Activated CD4-positive, alpha-beta memory T cell treated with anti-CD3 and anti-CD28 coated beads, Interleukin-2, amount 10 ng/mL, durations not matched to agents 7 days and 5 days (primary cell): ENCODE data around the gene PFN2. TPM values are rescaled to one million over a fixed set of nuclear protein-coding genes. Genes with fewer than 3 reads are reported as not detected.
"Not testable (repeated sequence)": the region's sequence is repeated elsewhere in the genome, so short reads cannot be mapped to it uniquely, and the experiment has no call there.

Experiments used
- CTCF ChIA-PET: fragments of 350-600 bp; sonication (Branson Sonifier 250); formaldehyde crosslinking; loops from one replicate; lab custom pipeline; 2021; ENCODE audit warnings: antibody characterized with exemption, inconsistent platforms; lab: Charles Lee
- POLR2A ChIA-PET: fragments of 350-600 bp; sonication (Branson Sonifier 250); formaldehyde crosslinking; loops from one replicate; lab custom pipeline; 2021; ENCODE audit warnings: antibody characterized with exemption; lab: Charles Lee
- DNase-seq: peaks from one replicate; pipeline ENCODE4 v3.0.0-alpha.2; 2020
- H3K27ac Mint-ChIP-seq: one replicate; pipeline ENCODE4 v1.8.0; 2021; ENCODE audit warnings: mild to moderate bottlenecking, mixed read lengths
- H3K27me3 Mint-ChIP-seq: one replicate; pipeline ENCODE4 v1.8.0; 2021; ENCODE audit warnings: mixed read lengths
- H3K36me3 Mint-ChIP-seq: one replicate; pipeline ENCODE4 v1.8.0; 2021; ENCODE audit warnings: low read depth, mixed read lengths
- H3K4me1 Mint-ChIP-seq: one replicate; pipeline ENCODE4 v1.8.0; 2021; ENCODE audit warnings: mixed read lengths
- H3K4me3 Mint-ChIP-seq: one replicate; pipeline ENCODE4 v1.8.0; 2021; ENCODE audit warnings: mild to moderate bottlenecking, mixed read lengths
- H3K9me3 Mint-ChIP-seq: one replicate; pipeline ENCODE4 v1.8.0; 2021; ENCODE audit warnings: mixed read lengths
- total RNA-seq, 2 experiments: library from RNA; stranded (reverse); gene quantifications; one replicate each; pipeline ENCODE4 v1.2.3, GENCODE V29; 2021

Gene PFN2
- total RNA-seq, 2 experiments from 2014 or later = 0.58 to 0.88 TPM

DNA sequence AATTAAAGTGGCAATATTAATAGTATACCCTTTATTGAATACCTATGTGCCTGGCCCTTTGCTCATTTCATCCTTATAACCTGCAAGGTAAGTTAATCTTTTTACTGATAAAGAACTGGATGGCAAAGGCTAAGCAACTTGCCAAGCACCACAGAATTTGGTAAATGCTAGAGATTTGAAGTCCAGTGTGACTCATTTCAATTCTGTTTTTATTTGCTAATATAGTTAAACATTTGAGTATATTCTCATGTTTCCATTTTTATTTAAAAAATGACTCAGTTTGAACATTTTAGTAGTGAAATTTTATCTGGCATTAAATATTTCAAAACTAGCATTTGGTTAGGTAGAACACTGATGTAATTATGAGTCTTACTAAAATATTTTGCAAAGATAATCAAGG is 11.3 kb downstream of the PFN2 start:
- Mint-ChIP-seq H3K4me1 (peaks cover 9% of the 10 kb centered on the region), H3K4me3 (no peak overlapping the region), H3K27ac (no peak overlapping the region), H3K36me3 (peaks cover 4% of the 10 kb centered on the region), H3K27me3 (no peaks in the 10 kb centered on the region), H3K9me3 (no peaks in the 10 kb centered on the region)
- ChIA-PET CTCF (no interaction called here), POLR2A (no interaction called here)
- no peak for DNase-seq

DNA sequence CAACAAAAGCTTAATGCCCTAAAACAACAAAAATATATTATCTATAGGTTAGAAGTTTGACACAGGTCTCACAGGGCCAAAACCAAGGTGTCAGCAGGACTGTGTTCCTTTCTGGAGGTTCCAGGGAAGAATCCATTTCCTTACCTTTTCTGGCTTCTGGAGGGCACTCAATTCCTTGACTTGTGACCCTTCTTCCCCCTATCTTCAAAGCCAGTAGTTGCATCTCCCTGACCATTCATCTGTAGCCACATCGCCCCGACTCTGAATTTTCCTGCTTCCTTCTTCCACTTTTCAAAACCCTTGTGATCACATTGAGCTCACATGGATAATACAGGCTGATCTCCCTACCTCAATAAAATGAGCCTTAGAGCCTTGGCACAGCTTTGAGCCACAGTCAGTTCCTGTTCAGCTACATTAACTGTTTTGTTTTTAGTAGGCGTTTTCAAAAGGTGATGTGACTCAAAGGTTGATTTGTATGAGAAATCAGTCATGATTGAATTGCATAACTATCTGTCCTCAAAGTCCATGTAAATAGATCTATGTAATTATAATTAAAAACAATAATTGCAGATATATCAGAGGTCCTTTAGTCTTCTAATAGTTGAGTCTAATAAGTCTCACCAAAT is 12.4 kb downstream of the PFN2 start:
- CTCF ChIA-PET = interaction anchor here (1.7 kb wide), 2 partner anchors 21 to 78 kb away, joined by 5 to 9 read pairs; no protein-coding TSS in a partner anchor
- Mint-ChIP-seq H3K27me3 (no peaks in the 10 kb centered on the region), H3K36me3 (peaks cover 4% of the 10 kb centered on the region), H3K9me3 (no peaks in the 10 kb centered on the region), H3K4me1 (peaks cover 12% of the 10 kb centered on the region), H3K4me3 (no peak overlapping the region), H3K27ac (no peak overlapping the region)
- DNase-seq = no peak
- POLR2A ChIA-PET = no interaction called here

DNA sequence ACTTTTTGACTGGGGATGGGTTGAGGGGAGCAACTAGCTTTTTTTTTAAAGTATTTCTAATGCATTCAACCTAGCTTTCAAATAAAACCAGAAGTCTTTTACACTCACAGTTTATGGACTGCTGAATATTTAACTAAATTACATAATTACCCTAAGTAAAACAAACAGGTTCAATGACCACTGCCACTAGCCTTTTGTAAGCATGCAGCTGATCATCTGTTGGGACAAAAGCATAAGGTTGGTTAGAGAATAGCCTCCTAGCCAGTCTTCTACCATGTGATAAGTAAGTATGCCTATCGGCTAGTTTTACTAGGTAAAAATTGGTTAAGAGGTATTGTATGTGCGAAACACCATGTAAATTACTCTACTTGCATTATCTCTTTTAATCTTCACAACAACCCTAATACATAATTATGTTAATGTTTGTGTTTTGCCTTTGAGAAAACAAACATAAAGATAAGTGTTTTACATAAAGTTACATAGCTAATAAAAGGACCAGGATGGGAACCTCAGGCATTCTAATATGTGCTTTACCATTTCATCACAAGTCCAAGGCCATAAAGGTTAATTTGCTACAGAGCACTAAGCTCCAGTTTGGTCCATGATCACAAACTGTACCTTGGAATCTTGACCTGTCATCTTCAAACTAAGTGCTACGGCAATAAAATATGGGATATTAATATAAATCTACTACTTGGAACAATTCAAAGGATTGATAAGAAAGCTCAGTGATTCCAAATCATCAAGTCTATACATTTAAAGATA is 13.2 kb downstream of the PFN2 start:
- no peaks in the 10 kb centered on the region for H3K9me3 Mint-ChIP-seq
- peaks cover 12% of the 10 kb centered on the region for H3K4me1 Mint-ChIP-seq
- peaks cover 4% of the 10 kb centered on the region for H3K36me3 Mint-ChIP-seq
- no peak overlapping the region for H3K27ac Mint-ChIP-seq
- no peak for DNase-seq
- ChIA-PET CTCF (interaction anchor here (1.7 kb wide), 2 partner anchors 20 to 78 kb away, joined by 5 to 9 read pairs; no protein-coding TSS in a partner anchor), POLR2A (interaction anchor here (0.6 kb wide), 1 partner anchor 50 kb away, joined by 6 read pairs; no protein-coding TSS in a partner anchor)
- H3K27me3 Mint-ChIP-seq = no peaks in the 10 kb centered on the region
- no peak overlapping the region for H3K4me3 Mint-ChIP-seq

DNA sequence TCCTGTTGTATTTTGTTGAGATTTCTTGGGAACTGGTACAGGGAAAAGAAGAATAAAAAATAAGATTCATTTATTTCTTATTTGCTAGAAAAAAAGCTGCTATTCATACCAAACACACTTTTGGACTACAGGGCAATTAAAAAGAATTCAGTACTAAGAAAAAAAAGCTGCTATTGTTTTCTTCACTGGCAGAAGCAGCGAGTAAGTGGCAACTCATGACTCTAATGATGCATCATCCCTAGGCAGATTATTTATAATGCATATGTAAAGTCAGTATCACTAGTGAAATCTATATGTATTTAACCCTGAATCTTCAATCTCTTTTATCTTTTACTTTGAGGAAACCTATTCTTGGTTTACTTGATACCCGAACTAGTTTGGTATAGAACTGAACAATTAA is 15.2 kb downstream of the PFN2 start:
- POLR2A ChIA-PET = no interaction called here

DNA sequence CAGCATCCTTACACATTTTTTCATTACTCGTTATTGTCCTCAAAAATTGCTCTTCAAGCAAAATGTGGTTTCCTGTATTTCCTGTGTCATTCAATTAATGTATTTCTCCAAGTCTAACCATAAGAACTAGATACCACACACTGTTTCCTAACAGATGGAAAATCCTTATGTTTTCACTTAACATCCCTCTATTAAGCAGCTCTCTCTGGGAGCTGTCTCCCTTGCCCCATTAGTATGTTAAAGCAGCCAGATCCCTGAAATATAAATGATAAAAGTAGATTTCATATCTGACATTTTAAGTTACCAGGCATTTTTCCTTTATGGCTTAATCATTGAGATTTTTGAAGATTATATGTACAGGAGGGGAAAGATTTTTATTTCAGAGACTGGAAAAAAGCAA is 15.9 kb downstream of the PFN2 start:
- Mint-ChIP-seq H3K27me3 (no peaks in the 10 kb centered on the region), H3K9me3 (no peaks in the 10 kb centered on the region), H3K4me1 (peaks cover 12% of the 10 kb centered on the region), H3K4me3 (no peak overlapping the region), H3K27ac (no peak overlapping the region), H3K36me3 (no peaks in the 10 kb centered on the region)
- DNase-seq = no peak
- ChIA-PET CTCF (interaction anchor here (1.1 kb wide), 1 partner anchor 17 kb away, joined by 3 read pairs; no protein-coding TSS in a partner anchor), POLR2A (no interaction called here)

More for the DNA sequence above, 15.2 kb downstream of the PFN2 start:
- Mint-ChIP-seq H3K4me3 (no peak overlapping the region), H3K4me1 (peaks cover 12% of the 10 kb centered on the region), H3K36me3 (peaks cover under 1% of the 10 kb centered on the region), H3K9me3 (no peaks in the 10 kb centered on the region), H3K27ac (no peak overlapping the region), H3K27me3 (no peaks in the 10 kb centered on the region)
- DNase-seq = no peak
- CTCF ChIA-PET = interaction anchor here (0.6 to 1.1 kb wide), 2 partner anchors 9 to 18 kb away, joined by 3 read pairs; no protein-coding TSS in a partner anchor

DNA sequence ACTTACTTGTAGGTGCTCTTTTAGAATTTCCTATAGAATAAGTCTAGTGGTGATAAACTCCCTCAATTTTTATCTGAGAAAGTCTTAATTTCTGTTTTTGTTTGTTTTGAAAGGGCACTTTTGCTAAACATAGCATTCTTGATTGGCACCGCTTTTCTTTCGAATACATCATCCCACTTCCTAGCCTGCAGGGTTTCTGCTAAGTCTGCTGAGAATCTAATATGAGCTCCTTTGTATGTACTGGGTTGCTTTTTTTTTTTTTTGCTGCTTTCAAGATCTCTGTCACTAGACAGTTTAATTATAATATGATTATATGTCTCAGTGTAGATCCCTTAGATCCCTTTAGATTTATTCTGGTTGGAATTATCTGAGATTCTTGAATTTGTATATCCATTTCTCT is 21.5 kb downstream of the PFN2 start:
- no peak overlapping the region for H3K4me3 Mint-ChIP-seq
- no peak overlapping the region for H3K27ac Mint-ChIP-seq
- CTCF ChIA-PET = interaction anchor here (1.4 kb wide), 1 partner anchor 13 kb away, joined by 4 read pairs; no protein-coding TSS in a partner anchor
- peaks cover 15% of the 10 kb centered on the region for H3K36me3 Mint-ChIP-seq
- no peaks in the 10 kb centered on the region for H3K9me3 Mint-ChIP-seq
- DNase-seq = no peak
- H3K27me3 Mint-ChIP-seq = no peaks in the 10 kb centered on the region
- POLR2A ChIA-PET = no interaction called here
- peaks cover 1% of the 10 kb centered on the region for H3K4me1 Mint-ChIP-seq

DNA sequence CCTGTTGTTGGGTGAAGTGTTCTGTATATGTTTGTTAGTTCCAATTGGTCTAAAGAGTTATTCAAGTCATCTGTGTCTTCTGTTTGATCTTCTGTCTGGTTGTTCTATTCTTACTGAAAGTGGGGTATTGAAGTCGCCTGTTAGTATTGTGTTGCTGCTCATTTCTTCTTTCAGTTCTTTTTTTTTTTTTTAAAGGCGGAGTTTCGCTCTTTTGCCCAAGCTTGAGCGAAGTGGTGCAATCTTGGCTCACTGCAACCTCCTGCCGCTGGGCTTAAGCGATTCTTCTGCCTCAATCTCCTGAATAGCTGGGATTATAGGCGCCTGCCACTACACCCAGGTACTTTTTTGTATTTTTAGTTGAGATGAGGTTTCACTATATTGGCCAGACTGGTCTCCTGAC is 23.5 kb downstream of the PFN2 start:
- H3K4me3 Mint-ChIP-seq = no peak overlapping the region
- H3K27ac Mint-ChIP-seq = no peak overlapping the region
- H3K27me3 Mint-ChIP-seq = no peaks in the 10 kb centered on the region
- no peak for DNase-seq
- POLR2A ChIA-PET = no interaction called here
- peaks cover 25% of the 10 kb centered on the region for H3K36me3 Mint-ChIP-seq
- peaks cover 7% of the 10 kb centered on the region for H3K9me3 Mint-ChIP-seq
- no peaks in the 10 kb centered on the region for H3K4me1 Mint-ChIP-seq
- CTCF ChIA-PET = no interaction called here

DNA sequence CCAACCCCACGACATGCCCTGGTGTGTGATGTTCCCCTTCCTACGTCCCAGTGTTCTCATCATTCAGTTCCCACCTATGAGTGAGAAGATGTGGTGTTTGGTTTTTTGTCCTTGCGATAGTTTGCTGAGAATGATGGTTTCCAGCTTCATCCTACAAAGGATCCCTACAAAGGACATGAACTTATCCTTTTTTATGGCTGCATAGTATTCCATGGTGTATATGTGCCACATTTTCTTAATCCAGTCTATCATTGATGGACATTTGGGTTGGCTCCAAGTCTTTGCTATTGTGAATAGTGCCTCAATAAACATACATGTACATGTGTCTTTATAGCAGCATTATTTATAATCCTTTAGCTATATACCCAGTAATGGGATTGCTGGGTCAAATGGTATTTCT is 26.7 kb downstream of the PFN2 start:
- H3K9me3 Mint-ChIP-seq, POLR2A ChIA-PET, H3K27me3 Mint-ChIP-seq, H3K4me1 Mint-ChIP-seq, H3K4me3 Mint-ChIP-seq, H3K27ac Mint-ChIP-seq, CTCF ChIA-PET, DNase-seq: not testable (repeated sequence)
- H3K36me3 Mint-ChIP-seq = peaks cover 30% of the 10 kb centered on the region

DNA sequence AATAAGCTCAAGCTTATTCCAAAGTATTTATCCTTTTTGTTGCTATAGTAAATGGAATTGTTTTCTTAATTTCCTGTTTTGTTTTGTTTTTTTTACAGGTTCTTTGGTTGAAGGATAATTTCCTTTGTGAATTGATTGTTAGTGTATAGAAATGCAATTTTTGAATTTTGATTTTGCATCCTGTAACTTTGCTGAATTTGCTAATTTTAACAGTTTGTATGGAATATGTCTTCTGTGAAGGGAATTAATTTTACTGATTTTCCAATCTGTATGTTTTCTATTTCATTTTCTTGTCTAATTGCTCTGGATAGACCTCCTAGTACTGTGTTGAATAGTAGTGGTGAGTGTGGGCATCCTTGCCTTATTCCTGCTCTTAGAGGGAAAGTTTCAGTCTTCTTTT is 28.3 kb downstream of the PFN2 start:
- Mint-ChIP-seq H3K9me3 (peaks cover 7% of the 10 kb centered on the region), H3K27ac (no peak overlapping the region), H3K36me3 (peaks cover 28% of the 10 kb centered on the region), H3K4me1 (peaks cover 5% of the 10 kb centered on the region), H3K4me3 (no peak overlapping the region), H3K27me3 (no peaks in the 10 kb centered on the region)
- no peak for DNase-seq
- ChIA-PET CTCF (no interaction called here), POLR2A (no interaction called here)

DNA sequence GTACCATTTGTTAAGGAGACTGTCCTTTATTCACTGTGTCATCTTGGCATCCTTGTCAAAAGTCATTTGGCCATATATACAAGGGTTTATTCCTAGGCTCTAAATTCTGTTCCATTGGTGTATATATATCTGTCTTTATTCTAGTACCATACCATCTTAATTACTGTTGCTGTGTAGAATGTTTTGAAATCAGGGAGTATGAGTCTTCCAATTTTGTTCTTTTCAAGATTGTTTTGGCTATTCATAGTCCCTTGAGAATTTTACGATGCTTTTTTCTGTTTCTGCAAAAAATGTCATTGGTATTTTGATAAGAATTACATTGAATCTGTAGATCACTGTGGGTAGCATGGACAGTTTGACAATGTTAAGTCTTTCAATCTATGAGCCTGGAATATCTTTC is 28.7 kb downstream of the PFN2 start:
- no peak for DNase-seq
- H3K36me3 Mint-ChIP-seq = peaks cover 28% of the 10 kb centered on the region
- H3K27ac Mint-ChIP-seq = no peak overlapping the region
- H3K9me3 Mint-ChIP-seq = peaks cover 7% of the 10 kb centered on the region
- no peaks in the 10 kb centered on the region for H3K27me3 Mint-ChIP-seq
- peaks cover 5% of the 10 kb centered on the region for H3K4me1 Mint-ChIP-seq
- H3K4me3 Mint-ChIP-seq = no peak overlapping the region
- ChIA-PET POLR2A (no interaction called here), CTCF (no interaction called here)

DNA sequence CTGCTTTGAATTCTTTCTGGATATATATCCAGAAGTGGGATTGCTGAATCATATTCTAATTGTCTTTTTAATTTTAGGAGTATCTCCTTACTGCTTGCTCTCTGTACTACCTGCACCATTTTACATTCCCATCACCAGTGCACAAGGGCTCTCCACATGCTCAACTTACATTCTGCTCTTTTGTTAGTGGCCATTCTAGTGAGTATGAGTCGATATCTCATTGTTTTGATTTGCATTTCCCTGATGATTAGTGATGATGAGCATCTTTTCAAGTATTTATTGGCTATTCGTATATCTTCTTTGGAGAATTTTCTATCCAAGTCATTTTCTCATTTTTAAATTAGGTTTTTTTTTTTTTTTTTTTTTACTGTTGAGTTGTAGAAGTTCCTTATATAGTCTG is 29.5 kb downstream of the PFN2 start:
- Mint-ChIP-seq H3K9me3 (peaks cover 7% of the 10 kb centered on the region), H3K27me3 (no peaks in the 10 kb centered on the region), H3K27ac (no peak overlapping the region), H3K4me1 (peaks cover 9% of the 10 kb centered on the region), H3K36me3 (peaks cover 28% of the 10 kb centered on the region), H3K4me3 (no peak overlapping the region)
- POLR2A ChIA-PET = no interaction called here
- DNase-seq = no peak
- CTCF ChIA-PET = no interaction called here

DNA sequence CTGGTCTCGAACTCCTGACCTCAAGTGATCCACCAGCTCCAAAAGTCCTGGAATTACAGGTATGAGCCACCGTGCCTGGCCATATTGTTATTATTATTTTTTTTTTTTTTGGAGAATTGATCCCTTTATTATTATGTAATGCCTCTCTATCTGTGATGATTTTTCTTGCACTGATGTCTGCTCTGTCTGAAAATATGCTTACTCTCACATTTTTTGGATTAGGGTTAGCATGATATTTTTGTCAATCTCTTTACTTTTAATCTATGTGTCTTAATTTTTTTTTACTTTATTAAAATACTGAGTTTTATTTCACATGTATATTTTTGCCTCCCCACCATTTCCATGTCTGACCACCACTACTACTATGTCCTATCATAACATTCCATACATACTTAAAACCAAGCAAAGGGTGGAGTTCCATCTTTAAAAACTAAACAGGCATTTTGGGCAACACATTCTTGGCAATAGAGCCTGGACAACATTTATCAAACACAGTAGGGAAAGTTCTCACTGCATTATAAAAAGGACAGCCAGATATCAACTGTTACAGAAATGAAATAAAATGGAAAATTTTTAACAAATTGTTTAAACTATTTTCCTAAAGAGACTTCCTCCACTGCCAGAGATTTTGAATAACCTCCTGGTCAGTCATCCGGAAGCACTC is 32.2 kb downstream of the PFN2 start:
- CTCF ChIA-PET = not testable (repeated sequence)

DNA sequence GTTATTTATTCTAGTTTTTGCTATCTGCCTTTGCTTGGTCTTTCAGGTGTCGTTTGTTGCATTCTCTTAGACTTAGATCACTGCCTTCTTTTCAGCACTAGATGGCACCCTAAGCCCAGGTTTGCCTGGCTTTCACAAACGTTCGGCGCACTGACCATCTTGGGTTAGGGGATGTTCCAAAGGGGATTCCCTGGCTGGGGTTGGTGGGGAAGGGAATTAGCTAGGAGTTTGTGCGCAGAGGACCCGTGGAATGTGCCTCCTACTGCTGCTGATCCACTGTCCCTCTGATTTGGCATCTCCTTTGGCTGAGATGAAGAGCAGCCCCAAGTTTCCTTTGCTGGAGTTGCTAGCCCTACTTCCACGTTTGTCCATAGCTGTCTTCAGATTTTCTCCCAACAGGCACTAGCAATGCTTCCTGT is 33.9 kb downstream of the PFN2 start:
- peaks cover 11% of the 10 kb centered on the region for H3K4me1 Mint-ChIP-seq

More for the DNA sequence above, 32.2 kb downstream of the PFN2 start:
- POLR2A ChIA-PET, H3K4me3 Mint-ChIP-seq, H3K27ac Mint-ChIP-seq, H3K9me3 Mint-ChIP-seq, H3K27me3 Mint-ChIP-seq, DNase-seq: not testable (repeated sequence)
- Mint-ChIP-seq H3K4me1 (peaks cover 11% of the 10 kb centered on the region), H3K36me3 (peaks cover 20% of the 10 kb centered on the region)

More for the DNA sequence above, 33.9 kb downstream of the PFN2 start:
- no peaks in the 10 kb centered on the region for H3K9me3 Mint-ChIP-seq
- no peaks in the 10 kb centered on the region for H3K27me3 Mint-ChIP-seq
- peak; percentile 40 for DNase-seq
- CTCF ChIA-PET = interaction anchor here (1.0 to 2.4 kb wide), 8 partner anchors 10 to 283 kb away, joined by 3 to 12 read pairs (median 8); no protein-coding TSS in a partner anchor
- H3K4me3 Mint-ChIP-seq = no peak overlapping the region
- no peak overlapping the region for H3K27ac Mint-ChIP-seq
- H3K36me3 Mint-ChIP-seq = peaks cover 18% of the 10 kb centered on the region
- POLR2A ChIA-PET = no interaction called here
